HepG2 (cell line): ENCODE data around the gene EFNA3. TPM values are rescaled to one million over a fixed set of nuclear protein-coding genes. Genes with fewer than 3 reads are reported as not detected.

Source experiments
- ARNT2 ChIP-seq: sonication (generic); formaldehyde crosslinking; IDR thresholded peaks from 2 replicates; pipeline ENCODE4 v1.8.0; 2022; ENCODE audit warnings: mild to moderate bottlenecking, low read depth, missing genetic modification reagents, moderate library complexity
- GATA4 ChIP-seq: sonication (generic); IDR thresholded peaks from 2 replicates; pipeline ENCODE4 v1.6.1; 2016; ENCODE audit warnings: antibody characterized with exemption, low read depth, borderline replicate concordance
- GATAD2A ChIP-seq: IDR thresholded peaks from 2 replicates; pipeline ENCODE4 v1.6.1; 2016
- GPN1 ChIP-seq: sonication (generic); formaldehyde crosslinking; IDR thresholded peaks from 2 replicates; pipeline ENCODE4 v1.5.1; 2020; ENCODE audit warnings: missing genetic modification reagents, borderline replicate concordance
- KAT8 ChIP-seq: IDR thresholded peaks from 2 replicates; pipeline ENCODE4 v1.6.1; 2016; ENCODE audit warnings: missing genetic modification reagents, missing compliant biosample characterization
- MAF1 ChIP-seq: sonication (generic); formaldehyde crosslinking; IDR thresholded peaks from 2 replicates; pipeline ENCODE4 v1.5.0; 2020; ENCODE audit warnings: missing genetic modification reagents, borderline replicate concordance
- NCOA5 ChIP-seq: sonication (generic); formaldehyde crosslinking; IDR thresholded peaks from 2 replicates; pipeline ENCODE4 v1.4.0; 2020; ENCODE audit warnings: missing genetic modification reagents
- NFATC3 ChIP-seq: sonication (generic); formaldehyde crosslinking; IDR thresholded peaks from 2 replicates; pipeline ENCODE4 v1.5.1; 2020; ENCODE audit warnings: mild to moderate bottlenecking, missing genetic modification reagents
- NR1H2 ChIP-seq: sonication (generic); formaldehyde crosslinking; IDR thresholded peaks from 2 replicates; pipeline ENCODE4 v1.8.1; 2022; ENCODE audit warnings: low read depth, missing genetic modification reagents, borderline replicate concordance
- REPIN1 ChIP-seq: sonication (generic); formaldehyde crosslinking; IDR thresholded peaks from 2 replicates; pipeline ENCODE4 v1.8.0; 2022; ENCODE audit warnings: missing genetic modification reagents, low read depth, mild to moderate bottlenecking, borderline replicate concordance
- SIX1 ChIP-seq: sonication (generic); formaldehyde crosslinking; IDR thresholded peaks from 2 replicates; pipeline ENCODE4 v1.4.0; 2020; ENCODE audit warnings: missing genetic modification reagents, borderline replicate concordance
- TCF7 ChIP-seq: sonication (generic); IDR thresholded peaks from 2 replicates; pipeline ENCODE4 v1.6.1; 2016; ENCODE audit warnings: antibody characterized with exemption, low read depth
- ZNF282 ChIP-seq: fragments of 450-650 bp; IDR thresholded peaks from 2 replicates; pipeline ENCODE4 v1.6.1; 2018; ENCODE audit not compliant: partially characterized antibody
- ZNF292 ChIP-seq: sonication (generic); formaldehyde crosslinking; IDR thresholded peaks from 2 replicates; pipeline ENCODE4 v1.8.1; 2022; ENCODE audit warnings: mild to moderate bottlenecking, low read depth, missing genetic modification reagents, borderline replicate concordance
- ZNF510 ChIP-seq: sonication (generic); formaldehyde crosslinking; IDR thresholded peaks from 2 replicates; pipeline ENCODE4 v1.4.0; 2020; ENCODE audit warnings: low read depth, mild to moderate bottlenecking, missing genetic modification reagents
- ZNF569 ChIP-seq: sonication (generic); formaldehyde crosslinking; IDR thresholded peaks from 2 replicates; pipeline ENCODE4 v1.5.0; 2020; ENCODE audit warnings: mild to moderate bottlenecking, missing genetic modification reagents, moderate library complexity, borderline replicate concordance
- ZSCAN31 ChIP-seq: sonication (generic); formaldehyde crosslinking; IDR thresholded peaks from 2 replicates; pipeline ENCODE4 v1.5.0; 2020; ENCODE audit warnings: low read depth, mild to moderate bottlenecking, missing genetic modification reagents
- polyA plus RNA-seq, 8 experiments: library from polyadenylated mRNA; depleted of rRNA in 3 of 8; stranded (reverse) in 7 of 8; unstranded in 1 of 8; fragments of >200 nt; fragmentation: Illumina TruSeq in 4 of 8; extraction: Trizol in 4 of 8; gene quantifications; 2 replicates each; pipeline versions ENCODE4 v1.2.1 to v1.2.3, GENCODE V29; 2011 to 2016; ENCODE audit warnings: low read depth in 4 of 8, missing spikeins in 1 of 8, mixed read lengths in 1 of 8; ENCODE audit not compliant: insufficient read depth in 1 of 8
- total RNA-seq, 5 experiments: library from RNA; depleted of rRNA; stranded (reverse); fragments of >200 nt; fragmentation: Illumina TruSeq; extraction: Trizol; gene quantifications; 2 replicates each; pipeline ENCODE4 v1.2.3, GENCODE V29; 2016; ENCODE audit warnings: low read depth in 1 of 5
- TF ChIP-seq, protein P1 (sequence below): sonication (generic); formaldehyde crosslinking; IDR thresholded peaks from 2 replicates; pipeline ENCODE4 v1.4.0; 2020; ENCODE audit warnings: missing genetic modification reagents
- TF ChIP-seq, protein P2 (sequence below): sonication (generic); formaldehyde crosslinking; IDR thresholded peaks from 2 replicates; pipeline ENCODE4 v1.4.0; 2020; ENCODE audit warnings: missing genetic modification reagents
- TF ChIP-seq, protein P3 (sequence below): sonication (generic); formaldehyde crosslinking; conservative IDR thresholded peaks from 2 replicates; pipeline ENCODE4 v1.8.0; 2022; ENCODE audit warnings: missing genetic modification reagents
- TF ChIP-seq, protein P4 (sequence below): sonication (generic); formaldehyde crosslinking; IDR thresholded peaks from 2 replicates; pipeline ENCODE4 v1.4.0; 2020; ENCODE audit warnings: missing genetic modification reagents, mild to moderate bottlenecking, borderline replicate concordance

Gene EFNA3
- total and polyA plus RNA-seq, 2 of the 13 experiments (the other 11 are each of a cell fraction or from before 2014, with no cell fraction given): 1.0 to 5.7 TPM

DNA sequence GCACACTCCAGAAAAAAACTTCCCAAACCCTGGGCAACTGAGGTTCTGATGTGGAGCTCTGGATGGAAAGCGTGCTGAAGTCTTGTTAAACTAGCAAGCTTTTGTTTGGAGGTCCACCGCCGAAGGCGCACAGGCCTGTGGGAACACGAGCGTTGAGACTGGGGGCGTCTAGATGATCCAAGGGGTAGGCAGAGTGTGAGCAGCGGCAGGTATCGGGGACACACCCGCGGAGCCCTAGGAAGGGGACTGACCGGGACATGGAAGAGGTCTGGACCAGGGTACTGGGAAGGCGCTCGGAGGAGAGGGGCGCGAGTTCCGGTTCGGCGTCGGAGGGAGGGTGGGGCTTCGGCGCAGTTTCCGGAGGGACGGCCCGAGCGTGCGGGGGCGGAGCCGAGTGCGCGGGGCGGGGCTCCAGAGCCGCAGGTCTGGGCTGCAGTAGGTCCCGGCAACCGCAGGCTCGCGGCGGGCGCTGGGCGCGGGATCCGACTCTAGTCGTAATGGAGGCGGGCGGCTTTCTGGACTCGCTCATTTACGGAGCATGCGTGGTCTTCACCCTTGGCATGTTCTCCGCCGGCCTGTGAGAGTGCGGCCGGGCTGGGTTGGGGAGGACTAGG is 56.9 kb downstream of the EFNA3 start, which contains the start of gene SLC50A1 (continued):
- TF ChIP-seq, protein P1, sequence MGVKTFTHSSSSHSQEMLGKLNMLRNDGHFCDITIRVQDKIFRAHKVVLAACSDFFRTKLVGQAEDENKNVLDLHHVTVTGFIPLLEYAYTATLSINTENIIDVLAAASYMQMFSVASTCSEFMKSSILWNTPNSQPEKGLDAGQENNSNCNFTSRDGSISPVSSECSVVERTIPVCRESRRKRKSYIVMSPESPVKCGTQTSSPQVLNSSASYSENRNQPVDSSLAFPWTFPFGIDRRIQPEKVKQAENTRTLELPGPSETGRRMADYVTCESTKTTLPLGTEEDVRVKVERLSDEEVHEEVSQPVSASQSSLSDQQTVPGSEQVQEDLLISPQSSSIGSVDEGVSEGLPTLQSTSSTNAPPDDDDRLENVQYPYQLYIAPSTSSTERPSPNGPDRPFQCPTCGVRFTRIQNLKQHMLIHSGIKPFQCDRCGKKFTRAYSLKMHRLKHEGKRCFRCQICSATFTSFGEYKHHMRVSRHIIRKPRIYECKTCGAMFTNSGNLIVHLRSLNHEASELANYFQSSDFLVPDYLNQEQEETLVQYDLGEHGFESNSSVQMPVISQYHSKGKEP (CRISPR knock-in tag): peak; percentile 54; the same call in 1 of the 2 replicates
- TF ChIP-seq GPN1 (CRISPR knock-in tag) (no peak), ZNF569 (no peak), ZSCAN31 (peak; percentile 71; the same call in 1 of the 2 replicates), KAT8 (peak; percentile 79), GATA4 (0 out of 2 replicates have a peak, but pooled peaks have one; percentile 18), ZNF292 (CRISPR knock-in tag) (no peak), NR1H2 (CRISPR knock-in tag) (no peak), SIX1 (CRISPR knock-in tag) (no peak), NFATC3 (no peak), ZNF510 (CRISPR knock-in tag) (peak; percentile 86; the same call in 1 of the 2 replicates), REPIN1 (no peak), ARNT2 (CRISPR knock-in tag) (no peak; the same call in none of the 2 replicates), NCOA5 (CRISPR knock-in tag) (no peak), TCF7 (no peak), MAF1 (CRISPR knock-in tag) (no peak), GATAD2A (CRISPR knock-in tag) (0 out of 2 replicates have a peak, but pooled peaks have one; percentile 4), ZNF282 (no peak)
- TF ChIP-seq, protein P2, sequence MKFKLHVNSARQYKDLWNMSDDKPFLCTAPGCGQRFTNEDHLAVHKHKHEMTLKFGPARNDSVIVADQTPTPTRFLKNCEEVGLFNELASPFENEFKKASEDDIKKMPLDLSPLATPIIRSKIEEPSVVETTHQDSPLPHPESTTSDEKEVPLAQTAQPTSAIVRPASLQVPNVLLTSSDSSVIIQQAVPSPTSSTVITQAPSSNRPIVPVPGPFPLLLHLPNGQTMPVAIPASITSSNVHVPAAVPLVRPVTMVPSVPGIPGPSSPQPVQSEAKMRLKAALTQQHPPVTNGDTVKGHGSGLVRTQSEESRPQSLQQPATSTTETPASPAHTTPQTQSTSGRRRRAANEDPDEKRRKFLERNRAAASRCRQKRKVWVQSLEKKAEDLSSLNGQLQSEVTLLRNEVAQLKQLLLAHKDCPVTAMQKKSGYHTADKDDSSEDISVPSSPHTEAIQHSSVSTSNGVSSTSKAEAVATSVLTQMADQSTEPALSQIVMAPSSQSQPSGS (CRISPR knock-in tag): peak; percentile 43; the same call in 1 of the 2 replicates
- TF ChIP-seq, protein P3, sequence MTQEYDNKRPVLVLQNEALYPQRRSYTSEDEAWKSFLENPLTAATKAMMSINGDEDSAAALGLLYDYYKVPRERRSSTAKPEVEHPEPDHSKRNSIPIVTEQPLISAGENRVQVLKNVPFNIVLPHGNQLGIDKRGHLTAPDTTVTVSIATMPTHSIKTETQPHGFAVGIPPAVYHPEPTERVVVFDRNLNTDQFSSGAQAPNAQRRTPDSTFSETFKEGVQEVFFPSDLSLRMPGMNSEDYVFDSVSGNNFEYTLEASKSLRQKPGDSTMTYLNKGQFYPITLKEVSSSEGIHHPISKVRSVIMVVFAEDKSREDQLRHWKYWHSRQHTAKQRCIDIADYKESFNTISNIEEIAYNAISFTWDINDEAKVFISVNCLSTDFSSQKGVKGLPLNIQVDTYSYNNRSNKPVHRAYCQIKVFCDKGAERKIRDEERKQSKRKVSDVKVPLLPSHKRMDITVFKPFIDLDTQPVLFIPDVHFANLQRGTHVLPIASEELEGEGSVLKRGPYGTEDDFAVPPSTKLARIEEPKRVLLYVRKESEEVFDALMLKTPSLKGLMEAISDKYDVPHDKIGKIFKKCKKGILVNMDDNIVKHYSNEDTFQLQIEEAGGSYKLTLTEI (CRISPR knock-in tag): no peak
- TF ChIP-seq, protein P4, sequence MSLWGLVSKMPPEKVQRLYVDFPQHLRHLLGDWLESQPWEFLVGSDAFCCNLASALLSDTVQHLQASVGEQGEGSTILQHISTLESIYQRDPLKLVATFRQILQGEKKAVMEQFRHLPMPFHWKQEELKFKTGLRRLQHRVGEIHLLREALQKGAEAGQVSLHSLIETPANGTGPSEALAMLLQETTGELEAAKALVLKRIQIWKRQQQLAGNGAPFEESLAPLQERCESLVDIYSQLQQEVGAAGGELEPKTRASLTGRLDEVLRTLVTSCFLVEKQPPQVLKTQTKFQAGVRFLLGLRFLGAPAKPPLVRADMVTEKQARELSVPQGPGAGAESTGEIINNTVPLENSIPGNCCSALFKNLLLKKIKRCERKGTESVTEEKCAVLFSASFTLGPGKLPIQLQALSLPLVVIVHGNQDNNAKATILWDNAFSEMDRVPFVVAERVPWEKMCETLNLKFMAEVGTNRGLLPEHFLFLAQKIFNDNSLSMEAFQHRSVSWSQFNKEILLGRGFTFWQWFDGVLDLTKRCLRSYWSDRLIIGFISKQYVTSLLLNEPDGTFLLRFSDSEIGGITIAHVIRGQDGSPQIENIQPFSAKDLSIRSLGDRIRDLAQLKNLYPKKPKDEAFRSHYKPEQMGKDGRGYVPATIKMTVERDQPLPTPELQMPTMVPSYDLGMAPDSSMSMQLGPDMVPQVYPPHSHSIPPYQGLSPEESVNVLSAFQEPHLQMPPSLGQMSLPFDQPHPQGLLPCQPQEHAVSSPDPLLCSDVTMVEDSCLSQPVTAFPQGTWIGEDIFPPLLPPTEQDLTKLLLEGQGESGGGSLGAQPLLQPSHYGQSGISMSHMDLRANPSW (CRISPR knock-in tag): peak; percentile 36; the same call in 1 of the 2 replicates
